Cardiac septum (tissue), 1 donor: ENCODE measurements around the gene IL1B. TPM values are rescaled to one million over a fixed set of nuclear protein-coding genes. Genes with fewer than 3 reads are reported as not detected.

Experiments used
- DNase-seq: peaks from one replicate; pipeline ENCODE4 v3.0.0-alpha.2; 2020; ENCODE audit warnings: low spot score
- intact Hi-C: fragments of 100-400 bp; cut with DNase I; formaldehyde crosslinking; loops from one replicate; pipeline ENCODE4 v1.14.0; 2022
- total RNA-seq: library from RNA; stranded (reverse); fragmentation: NEBNext Ultra II Directional; extraction: Animal tissue kit (Norgen Biotek cat#: 25700); gene quantifications from one replicate; pipeline ENCODE4 v1.2.1, GENCODE V29; 2021
- donor health status: DM: no; HTN: no; CAD: no.

The IL1B gene
- total RNA-seq, 1 donor from 2014 or later: 0.48 TPM

DNA sequence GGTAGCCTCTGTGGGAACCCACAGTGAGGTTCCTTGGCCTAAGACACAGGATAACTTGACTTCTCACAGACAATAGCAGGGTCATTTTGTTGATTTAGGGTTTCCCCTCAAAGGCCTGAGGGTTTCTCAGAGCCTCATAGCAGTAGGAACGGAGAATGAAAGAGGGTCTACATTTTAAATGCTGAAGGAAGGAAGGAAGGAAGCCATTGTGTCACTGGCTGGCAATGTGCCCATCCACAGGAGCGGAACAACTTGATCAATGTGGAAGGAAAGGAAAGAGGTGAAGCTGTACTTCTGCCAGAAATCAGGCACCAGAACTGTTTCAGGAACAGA lies 5.1 kb downstream of the IL1B start:
- no peak for DNase-seq
- intact Hi-C loops: no loop called here

- no peak for DNase-seq
- intact Hi-C loops: no loop called here
These were observed 5.7 kb downstream of the IL1B start for GRCh38 chr2:112830682-112831512.

GRCh38 chr2:112829961-112830681 lies 6.5 kb downstream of the IL1B start:
- intact Hi-C loops: no loop called here
- no peak for DNase-seq

- no peak for DNase-seq
- intact Hi-C loops: no loop called here
These were observed 7.2 kb downstream of the IL1B start for GRCh38 chr2:112829101-112829960.

DNA sequence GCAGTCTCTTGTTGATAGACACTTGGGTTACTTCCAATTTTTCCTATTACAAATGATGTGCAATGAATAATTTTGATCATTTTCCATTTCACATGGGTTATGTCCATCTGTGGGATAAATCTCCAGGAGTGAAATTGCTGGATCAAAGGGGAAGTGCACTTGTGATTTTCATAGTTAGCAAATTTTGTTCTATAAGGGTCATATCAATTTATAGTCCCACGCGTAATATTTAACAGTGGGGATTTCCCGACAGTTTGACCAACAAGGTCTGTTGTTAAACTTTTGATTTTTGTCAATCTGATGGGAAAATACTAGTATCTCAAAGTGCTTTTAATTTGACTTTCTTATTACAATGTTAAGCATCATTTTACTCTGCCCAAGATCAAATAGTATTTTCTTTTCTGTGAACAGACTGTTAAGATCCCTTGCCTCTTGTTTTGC lies 8.3 kb downstream of the IL1B start:
- DNase-seq: no peak
- intact Hi-C loops: no loop called here

DNA sequence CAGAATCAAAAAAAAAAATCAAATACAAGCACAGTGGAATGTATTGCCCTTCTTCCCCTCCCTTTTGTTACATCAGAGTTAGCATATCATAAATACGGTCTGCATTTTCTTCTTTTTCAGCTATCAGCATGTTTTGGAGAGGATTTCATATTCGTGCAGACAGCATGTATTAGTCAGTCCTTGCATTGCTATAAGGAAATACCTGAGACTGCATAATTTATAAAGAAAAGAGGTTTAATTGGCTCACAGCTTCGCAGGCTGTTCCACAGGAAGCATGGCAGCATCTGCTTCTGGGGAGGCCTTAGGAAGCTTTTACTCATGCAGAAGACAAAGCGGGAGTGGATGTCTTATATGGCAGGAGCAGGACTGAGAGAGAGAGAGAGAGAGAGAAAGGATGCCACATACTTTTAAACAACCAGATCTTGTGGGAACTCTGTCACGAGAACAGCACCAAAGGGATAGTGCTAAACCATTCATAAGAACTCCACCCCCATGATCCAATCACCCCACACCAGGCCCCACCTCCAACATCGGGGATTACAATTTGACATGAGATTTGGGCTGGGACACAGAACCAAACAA lies 8.9 kb downstream of the IL1B start:
- intact Hi-C loops: no loop called here
- no peak for DNase-seq

GRCh38 chr2:112827009-112827408 lies 9.6 kb downstream of the IL1B start:
- DNase-seq: no peak
- intact Hi-C loops: no loop called here

GRCh38 chr2:112825706-112826105 lies 10.9 kb downstream of the IL1B start:
- intact Hi-C loops: no loop called here
- no peak for DNase-seq

- intact Hi-C loops: no loop called here
- DNase-seq: no peak
These were observed 11.9 kb downstream of the IL1B start for GRCh38 chr2:112824694-112825085.

GRCh38 chr2:112821682-112822081 lies 14.9 kb downstream of the IL1B start:
- no peak for DNase-seq
- intact Hi-C loops: no loop called here

DNA sequence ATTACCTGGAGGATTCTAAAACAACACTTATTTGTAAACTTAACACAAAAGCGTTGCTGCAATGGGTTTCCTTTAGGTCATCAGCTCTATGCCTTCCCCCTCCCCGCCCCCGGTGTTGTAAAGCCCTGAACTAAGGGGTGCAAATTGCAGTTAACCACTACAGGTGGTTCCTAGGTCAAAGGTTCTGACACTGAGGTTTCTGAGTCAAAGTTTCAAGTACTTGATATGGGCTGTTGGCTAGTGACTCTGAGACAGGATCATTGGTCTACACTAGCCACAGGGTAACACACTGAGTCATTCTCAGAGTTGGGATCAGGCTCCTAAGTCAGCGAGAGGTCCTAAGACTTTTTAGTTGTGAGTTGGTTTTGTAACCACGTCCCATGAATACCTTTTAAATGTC lies 15.4 kb downstream of the IL1B start:
- intact Hi-C loops: no loop called here
- DNase-seq: no peak

DNA sequence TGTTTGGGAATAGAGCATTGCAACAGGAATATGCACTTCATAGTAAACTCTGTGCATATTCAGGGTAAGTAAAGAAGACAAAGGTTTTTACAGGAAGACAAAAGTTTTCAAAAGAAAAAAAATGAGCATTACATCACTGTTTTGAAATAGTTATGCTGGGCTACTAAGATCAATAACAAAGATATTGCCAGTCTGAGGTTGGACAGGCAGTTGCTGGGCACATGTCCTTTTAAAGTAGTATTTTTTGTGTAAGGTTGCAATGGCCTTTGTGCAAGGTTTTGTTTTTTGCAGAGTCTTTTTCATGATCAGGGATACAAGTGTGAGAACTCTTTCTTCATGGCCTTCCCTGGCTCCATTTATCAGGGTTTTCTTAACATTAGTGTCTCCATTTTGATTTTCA lies 16.2 kb downstream of the IL1B start:
- DNase-seq: no peak
- intact Hi-C loops: no loop called here

GRCh38 chr2:112819081-112819480 lies 17.5 kb downstream of the IL1B start:
- intact Hi-C loops: no loop called here

DNA sequence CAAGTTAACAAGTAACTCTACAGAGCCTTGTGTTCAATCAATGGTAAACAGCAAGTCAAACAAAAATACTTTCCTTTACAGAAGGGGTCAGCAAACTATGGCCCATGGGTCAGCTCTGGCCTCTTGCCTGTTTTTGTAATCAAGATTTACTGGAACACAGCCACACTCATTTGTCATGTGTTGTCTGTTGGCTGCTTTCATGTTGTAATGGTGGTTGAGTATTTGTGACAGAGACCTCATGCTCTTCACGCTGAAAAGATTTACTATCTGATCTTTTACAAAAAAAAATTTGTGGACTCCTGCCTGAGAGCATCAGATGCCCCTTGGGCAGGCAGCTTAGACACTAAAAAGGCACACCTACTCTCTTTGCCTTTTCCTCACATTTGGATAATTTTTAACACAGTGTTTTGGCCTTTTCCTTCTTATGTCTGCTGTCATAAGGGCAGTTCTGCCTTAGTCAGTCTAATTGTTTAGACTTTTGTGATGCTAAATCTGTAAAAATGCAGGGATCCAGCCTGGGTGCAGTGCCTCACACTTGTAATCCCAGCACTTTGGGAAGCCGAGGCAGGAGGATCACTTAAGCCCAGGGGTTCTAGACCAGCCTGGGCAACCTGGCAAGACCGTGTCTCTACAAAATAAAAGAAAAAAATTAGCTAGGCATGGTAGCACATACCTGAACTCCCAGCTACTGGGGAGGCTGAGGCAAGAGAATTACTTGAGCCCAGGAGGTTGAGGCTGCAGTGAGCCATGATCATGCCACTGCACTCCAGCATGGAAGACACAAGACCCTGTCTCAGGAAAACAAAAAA lies 18.3 kb downstream of the IL1B start:
- no peak for DNase-seq

More at GRCh38 chr2:112819081-112819480, 17.5 kb downstream of the IL1B start:
- no peak for DNase-seq

DNA sequence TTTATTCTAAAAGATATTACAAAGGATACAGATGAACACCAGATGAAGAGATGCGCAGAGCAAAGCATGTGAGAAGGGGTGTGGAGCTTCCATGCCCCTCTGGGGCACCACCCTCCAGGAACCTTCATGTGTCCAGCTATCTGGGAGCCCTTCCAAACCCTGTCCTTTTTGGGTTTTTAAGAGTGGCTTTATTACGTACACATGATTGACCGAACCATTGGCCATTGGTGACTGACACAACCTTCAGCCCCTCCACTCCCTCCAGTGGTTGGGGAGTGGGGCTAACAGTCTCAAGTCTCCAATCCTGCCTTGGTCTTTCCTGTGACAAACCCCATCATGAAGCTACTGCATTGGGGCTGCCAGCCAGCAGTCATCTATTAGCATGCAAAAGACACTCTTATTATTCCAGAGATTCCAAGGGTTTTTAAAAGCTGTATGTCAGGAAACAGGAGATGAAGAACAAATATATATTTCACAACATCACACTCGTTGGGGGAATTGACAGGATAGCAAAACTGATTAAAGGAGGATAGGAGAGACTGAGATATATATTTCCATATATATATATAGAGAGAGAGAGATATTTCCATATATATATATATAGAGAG lies 19.4 kb downstream of the IL1B start:
- intact Hi-C loops: no loop called here
- no peak for DNase-seq

More for the DNA sequence above, 18.3 kb downstream of the IL1B start:
- intact Hi-C loops: no loop called here

GRCh38 chr2:112814278-112814677 lies 22.3 kb downstream of the IL1B start:
- no peak for DNase-seq
- intact Hi-C loops: loop anchor here (5.0 kb wide), 1 partner anchor 47 kb away; no protein-coding TSS in a partner anchor

GRCh38 chr2:112813280-112813966 lies 23.2 kb downstream of the IL1B start:
- intact Hi-C loops: loop anchor here (2.0 to 5.0 kb wide), 2 partner anchors 46 to 55 kb away; no protein-coding TSS in a partner anchor

More at GRCh38 chr2:112813280-112813966, 23.2 kb downstream of the IL1B start:
- no peak for DNase-seq
